K562 (cell line): ENCODE results near the gene AMBP. TPM values are rescaled to one million over a fixed set of nuclear protein-coding genes. Genes with fewer than 3 reads are reported as not detected.

Experiments used
- ATAC-seq: fragments of 200-7000 bp; cut with Tn5 transposase; 3 replicates; pipeline ENCODE4 v1.9.1; 2020; ENCODE audit warnings: moderate library complexity
- BruUV-seq: library from RNA; stranded (reverse); fragments of 400-500 nt; replicated peaks from 2 replicates; lab custom pipeline; 2021; lab: Mats Ljungman, UMichigan
- CTCF ChIA-PET: fragments of 300-600 bp; formaldehyde crosslinking; extraction: SDS; loops from one replicate; lab custom pipeline; 2021; ENCODE audit warnings: low intra/inter-chr PET ratio; lab: Yijun Ruan, JAX
- POLR2A ChIA-PET: fragments of 300-600, 350-650 bp; sonication (Branson Sonifier 250); formaldehyde crosslinking; extraction: SDS; loops from one replicate; lab custom pipeline; 2021; ENCODE audit warnings: antibody characterized with exemption, inconsistent platforms; lab: Yijun Ruan, JAX
- DNase-seq, 4 experiments: peaks; one replicate each; pipeline versions ENCODE4 v3.0.0 to v3.0.0-alpha.2; 2011 to 2018; ENCODE audit warnings: low spot score in 3 of 4, mixed read lengths in 3 of 4; ENCODE audit errors: extremely low read depth in 1 of 4
- FAIRE-seq: peaks from 2 replicates; lab custom pipeline; 2011; peaks lifted over from hg19 to GRCh38; lab: Jason Lieb, UNC
- H2AFZ ChIP-seq: 2 replicates; pipeline ENCODE4 v1.6.0; 2011; ENCODE audit warnings: low read depth, low read length, control low read depth, inconsistent platforms
- H3K27ac ChIP-seq: fragments of 200-600 bp; 3 replicates; pipeline ENCODE4 v1.8.0; 2011; ENCODE audit warnings: low read depth, mild to moderate bottlenecking, control low read depth, inconsistent platforms, low read length, moderate library complexity, mixed read lengths; ENCODE audit errors: extremely low read depth
- H3K27me3 ChIP-seq, 2 experiments: fragments of 300-600 bp in 1 of 2; 2 replicates in 1 of 2; 3 replicates in 1 of 2; pipeline versions ENCODE4 v1.6.0 to v1.8.0; 2011; ENCODE audit warnings: inconsistent platforms in 2 of 2, low read length in 2 of 2, mild to moderate bottlenecking in 1 of 2, mixed read lengths in 1 of 2, moderate library complexity in 1 of 2; ENCODE audit not compliant: control insufficient read depth in 2 of 2, insufficient read depth in 2 of 2
- H3K36me3 ChIP-seq: fragments of 300-600 bp; 3 replicates; pipeline ENCODE4 v1.8.0; 2011; ENCODE audit warnings: mild to moderate bottlenecking, low read length, inconsistent platforms; ENCODE audit not compliant: control insufficient read depth, insufficient read depth
- H3K4me1 ChIP-seq, 2 experiments: fragments of 200-600 bp in 1 of 2; replicated peaks in 1 of 2; 2 replicates in 1 of 2; 3 replicates in 1 of 2; pipeline versions ENCODE4 v1.5.1 to v1.8.0; 2011; ENCODE audit warnings: inconsistent platforms in 2 of 2, low read length in 2 of 2, mild to moderate bottlenecking in 1 of 2, mixed read lengths in 1 of 2, moderate library complexity in 1 of 2; ENCODE audit not compliant: control insufficient read depth in 2 of 2, insufficient read depth in 2 of 2
- H3K4me2 ChIP-seq: 2 replicates; pipeline ENCODE4 v1.6.1; 2011; ENCODE audit warnings: low read length, control low read depth, inconsistent platforms, mixed read lengths; ENCODE audit not compliant: insufficient read depth
- H3K4me3 ChIP-seq: fragments of 200-600 bp; sonication (generic), shearing (Covaris generic); 2 replicates; pipeline ENCODE4 v1.5.1; 2016; ENCODE audit warnings: control low read depth, inconsistent platforms
- H3K79me2 ChIP-seq: fragments of 200-600 bp; 3 replicates; pipeline ENCODE4 v1.8.0; 2011; ENCODE audit warnings: low read length, inconsistent platforms; ENCODE audit not compliant: control insufficient read depth, insufficient read depth
- H3K9ac ChIP-seq, 2 experiments: 2 replicates each; pipeline versions ENCODE4 v1.6.0 to v1.6.1; 2011; ENCODE audit warnings: low read depth in 2 of 2, low read length in 2 of 2, control low read depth in 1 of 2, inconsistent platforms in 1 of 2, mild to moderate bottlenecking in 1 of 2, mixed read lengths in 1 of 2; ENCODE audit not compliant: insufficient read depth in 1 of 2
- H3K9me1 ChIP-seq: one replicate; pipeline ENCODE4 v1.6.0; 2011; ENCODE audit warnings: inconsistent platforms, mild to moderate bottlenecking, low read length, moderate library complexity; ENCODE audit not compliant: control insufficient read depth, insufficient read depth
- H3K9me3 ChIP-seq: replicated peaks from 2 replicates; pipeline ENCODE4 v1.5.1; 2011; ENCODE audit warnings: low read depth, low read length, inconsistent platforms; ENCODE audit not compliant: control insufficient read depth, insufficient read depth
- H4K20me1 ChIP-seq: replicated peaks from 2 replicates; pipeline ENCODE4 v1.6.1; 2011; ENCODE audit warnings: low read length, inconsistent platforms, mixed read lengths; ENCODE audit not compliant: control insufficient read depth, insufficient read depth
- KDM2B ChIP-seq: fragments of 250-450 bp; sonication (Bioruptor Pico); IDR thresholded peaks from 2 replicates; pipeline ENCODE4 v1.8.0; 2021; ENCODE audit warnings: mild to moderate bottlenecking, moderate library complexity
- MAZ ChIP-seq, 2 experiments: fragments of 450-650 bp in 1 of 2; sonication (generic) in 1 of 2; formaldehyde crosslinking; IDR thresholded peaks in 1 of 2; conservative IDR thresholded peaks in 1 of 2; 2 replicates each; pipeline versions ENCODE4 v1.4.0 to v1.5.0; 2020; ENCODE audit warnings: mild to moderate bottlenecking in 1 of 2, missing genetic modification reagents in 1 of 2
- NR2C2 ChIP-seq, 2 experiments: fragments of 200-800 bp in 1 of 2; sonication (Bioruptor generic) in 1 of 2; sonication (generic) in 1 of 2; formaldehyde crosslinking in 1 of 2; IDR thresholded peaks; 2 replicates each; pipeline versions ENCODE4 v1.6.1 to v1.8.0; 2016 to 2022; ENCODE audit warnings: mild to moderate bottlenecking in 1 of 2, missing compliant biosample characterization in 1 of 2, missing genetic modification characterization in 1 of 2, missing genetic modification reagents in 1 of 2
- RFX5 ChIP-seq: IDR thresholded peaks from 2 replicates; pipeline ENCODE4 v1.6.1; 2011; ENCODE audit warnings: low read depth, mild to moderate bottlenecking, improper control_type of control experiment, low read length
- SPI1 ChIP-seq: IDR thresholded peaks from 2 replicates; pipeline ENCODE4 v1.6.1; 2011; ENCODE audit warnings: low read depth, low read length, control low read depth, borderline replicate concordance
- TAF9B ChIP-seq: fragments of 450-650 bp; IDR thresholded peaks from 2 replicates; pipeline ENCODE4 v1.6.1; 2018; ENCODE audit warnings: mild to moderate bottlenecking; ENCODE audit not compliant: partially characterized antibody
- ZBTB7A ChIP-seq: IDR thresholded peaks from 2 replicates; pipeline ENCODE4 v1.6.1; 2011; ENCODE audit warnings: low read depth, mild to moderate bottlenecking, low read length, moderate library complexity, borderline replicate concordance; ENCODE audit not compliant: control insufficient read depth
- ZKSCAN3 ChIP-seq: fragments of 250-450 bp; sonication (Bioruptor Pico); IDR thresholded peaks from 2 replicates; pipeline ENCODE4 v1.4.0; 2020
- WGBS: fragments of 100-300 bp; shearing (Covaris generic); methylation state at CpG from one replicate; pipeline ENCODE4 v1.1.6; 2016; ENCODE audit warnings: low coverage, mixed read lengths; ENCODE audit not compliant: insufficient coverage; ENCODE audit errors: missing lambda C conversion rate; 5-methylcytosine and 5-hydroxymethylcytosine counted together
- in situ Hi-C: fragments of 300-500 bp; cut with MboI; formaldehyde crosslinking; loops from 4 replicates; pipeline ENCODE4 v1.15.0; 2018; ENCODE audit warnings: inconsistent platforms, mixed read lengths
- intact Hi-C: fragments of 100-400 bp; cut with micrococcal nuclease; formaldehyde crosslinking; loops from 2 replicates; pipeline ENCODE4 v1.14.2; 2022
- polyA plus RNA-seq, 8 experiments: library from polyadenylated mRNA; depleted of rRNA in 4 of 8; stranded (reverse) in 5 of 8; unstranded in 3 of 8; fragments of >200 nt; fragmentation: Nextera tagmentation in 2 of 8; fragmentation: Illumina TruSeq in 1 of 8; extraction: Ambion mirVana in 2 of 8; extraction: Trizol in 1 of 8; gene quantifications; 2 replicates each; pipeline versions ENCODE4 v1.2.1 to v1.2.3, GENCODE V29; 2011 to 2014; ENCODE audit warnings: inconsistent platforms in 1 of 8, missing spikeins in 1 of 8
- total RNA-seq, 7 experiments: library from RNA; depleted of rRNA in 6 of 7; stranded (reverse); fragments of >200 nt in 6 of 7; fragmentation: Illumina TruSeq in 2 of 7; extraction: Trizol in 2 of 7; gene quantifications; 2 replicates each; pipeline versions ENCODE4 v1.2.1 to v1.2.3, GENCODE V29; 2011 to 2021; ENCODE audit warnings: low replicate concordance in 1 of 7
- TF ChIP-seq, protein P1 (sequence below): conservative IDR thresholded peaks from 2 replicates; pipeline ENCODE4 v1.6.1; 2011; ENCODE audit warnings: low read depth, mild to moderate bottlenecking, low read length; ENCODE audit not compliant: control insufficient read depth
- TF ChIP-seq, protein P2 (sequence below): fragments of 250-450 bp; sonication (Bioruptor Pico); IDR thresholded peaks from 2 replicates; pipeline ENCODE4 v1.8.0; 2022; ENCODE audit warnings: inconsistent platforms
- TF ChIP-seq, protein P3 (sequence below): fragments of 450-650 bp; IDR thresholded peaks from 2 replicates; pipeline ENCODE4 v1.6.1; 2016; ENCODE audit warnings: antibody characterized with exemption

The AMBP gene
- total and polyA plus RNA-seq, 9 of the 15 experiments (the other 6 are each of a cell fraction or from before 2014, with no cell fraction given), result 1.3 TPM; not detected in 8

DNA sequence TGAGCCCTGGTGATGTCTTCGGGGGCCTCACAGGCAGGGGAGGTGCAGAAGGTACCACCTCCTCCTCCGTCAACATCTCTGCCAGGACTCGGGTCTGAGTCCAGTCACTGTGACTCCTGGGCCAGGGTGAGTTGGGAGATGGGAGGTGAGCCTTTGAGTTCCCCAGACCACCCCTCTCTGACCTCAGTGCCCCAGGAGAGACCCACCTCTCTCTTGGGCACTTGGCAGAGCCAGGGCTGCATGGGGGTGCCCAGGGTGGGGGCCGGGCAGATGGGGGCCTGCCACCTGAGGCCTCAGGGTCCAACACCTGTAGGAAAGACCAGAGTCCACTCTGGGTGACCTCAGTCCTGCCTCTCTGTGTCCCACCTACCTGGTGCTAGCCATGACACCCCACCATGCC lies 14.2 kb upstream of the AMBP start:
- Histone ChIP-seq H3K9me3 (no peaks in the 10 kb centered on the region), H2AFZ (no peak overlapping the region), H3K27me3 (peaks cover 0 to 30% of the 10 kb centered on the region in 2 experiments; a peak in 2 of 5 replicates), H4K20me1 (no peaks in the 10 kb centered on the region; the same call in 1 of the 2 replicates), H3K4me3 (no peak overlapping the region), H3K9ac (no peak overlapping the region), H3K27ac (no peak overlapping the region), H3K4me2 (no peak overlapping the region), H3K36me3 (no peaks in the 10 kb centered on the region), H3K9me1 (no peaks in the 10 kb centered on the region), H3K4me1 (no peaks in the 10 kb centered on the region), H3K79me2 (no peaks in the 10 kb centered on the region)
- intact Hi-C loops (no loop called here), in situ Hi-C loops (no loop called here)
- ATAC-seq (no peak), FAIRE-seq (no peak), DNase-seq (no peak)
- POLR2A ChIA-PET, result no interaction called here
- TF ChIP-seq TAF9B, result no peak
- TF ChIP-seq KDM2B (CRISPR knock-in tag), result no peak
- BruUV-seq, result no TSS peak
- CTCF ChIA-PET, result no interaction called here
- WGBS, result 7% methylated on average over 3 of the region's 4 CpGs

DNA sequence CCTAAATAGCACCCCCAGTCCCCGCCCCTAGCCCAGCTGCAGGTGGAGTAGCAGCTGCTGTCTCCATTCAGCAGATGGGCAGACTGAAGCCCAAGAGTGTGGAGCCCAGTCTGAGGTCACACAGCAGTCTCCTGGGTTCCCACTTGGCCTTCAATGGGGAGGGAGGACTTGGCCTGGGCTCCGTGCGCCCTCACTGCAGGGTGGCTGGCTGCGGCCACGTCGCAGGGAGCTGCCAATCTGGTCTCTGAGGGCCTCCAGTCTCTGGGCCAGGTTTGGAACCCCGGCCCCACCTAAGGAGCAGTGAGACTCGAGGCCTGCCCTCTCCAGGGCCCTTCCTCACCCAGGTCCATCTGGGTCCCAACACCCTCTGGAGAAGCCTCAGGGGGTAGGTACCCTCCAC lies 13.6 kb upstream of the AMBP start:
- no TSS peak for BruUV-seq
- no peak overlapping the region for H2AFZ ChIP-seq
- H3K4me2 ChIP-seq, result no peak overlapping the region
- no peak overlapping the region for H3K9ac ChIP-seq
- no peaks in the 10 kb centered on the region; the same call in 1 of the 2 replicates for H4K20me1 ChIP-seq
- no peaks in the 10 kb centered on the region for H3K4me1 ChIP-seq
- intact Hi-C loops, result no loop called here
- H3K9me3 ChIP-seq, result no peaks in the 10 kb centered on the region
- in situ Hi-C loops, result no loop called here
- H3K27ac ChIP-seq, result no peak overlapping the region
- ATAC-seq, result no peak
- no peak for DNase-seq
- no peaks in the 10 kb centered on the region for H3K79me2 ChIP-seq
- no peaks in the 10 kb centered on the region for H3K9me1 ChIP-seq
- FAIRE-seq, result no peak
- H3K36me3 ChIP-seq, result no peaks in the 10 kb centered on the region
- H3K4me3 ChIP-seq, result no peak overlapping the region
- 4% methylated on average over 6 of the region's 8 CpGs for WGBS
- POLR2A ChIA-PET, result no interaction called here
- CTCF ChIA-PET, result no interaction called here
- H3K27me3 ChIP-seq, result peaks cover 0 to 25% of the 10 kb centered on the region in 2 experiments; a peak in 2 of 5 replicates
- no peak for TF ChIP-seq NR2C2 (CRISPR knock-in tag; IDR thresholded peaks at IDR 0.05)
- TF ChIP-seq NR2C2 (tag; IDR thresholded peaks at IDR 0.05), result no peak
- TF ChIP-seq MAZ (CRISPR knock-in tag; conservative IDR thresholded peaks at IDR 0.05 in 1 of 2, IDR thresholded peaks at IDR 0.05 in 1 of 2), result no peak
- TF ChIP-seq, protein P1, sequence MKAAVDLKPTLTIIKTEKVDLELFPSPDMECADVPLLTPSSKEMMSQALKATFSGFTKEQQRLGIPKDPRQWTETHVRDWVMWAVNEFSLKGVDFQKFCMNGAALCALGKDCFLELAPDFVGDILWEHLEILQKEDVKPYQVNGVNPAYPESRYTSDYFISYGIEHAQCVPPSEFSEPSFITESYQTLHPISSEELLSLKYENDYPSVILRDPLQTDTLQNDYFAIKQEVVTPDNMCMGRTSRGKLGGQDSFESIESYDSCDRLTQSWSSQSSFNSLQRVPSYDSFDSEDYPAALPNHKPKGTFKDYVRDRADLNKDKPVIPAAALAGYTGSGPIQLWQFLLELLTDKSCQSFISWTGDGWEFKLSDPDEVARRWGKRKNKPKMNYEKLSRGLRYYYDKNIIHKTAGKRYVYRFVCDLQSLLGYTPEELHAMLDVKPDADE, result no peak
- TF ChIP-seq, protein P2, sequence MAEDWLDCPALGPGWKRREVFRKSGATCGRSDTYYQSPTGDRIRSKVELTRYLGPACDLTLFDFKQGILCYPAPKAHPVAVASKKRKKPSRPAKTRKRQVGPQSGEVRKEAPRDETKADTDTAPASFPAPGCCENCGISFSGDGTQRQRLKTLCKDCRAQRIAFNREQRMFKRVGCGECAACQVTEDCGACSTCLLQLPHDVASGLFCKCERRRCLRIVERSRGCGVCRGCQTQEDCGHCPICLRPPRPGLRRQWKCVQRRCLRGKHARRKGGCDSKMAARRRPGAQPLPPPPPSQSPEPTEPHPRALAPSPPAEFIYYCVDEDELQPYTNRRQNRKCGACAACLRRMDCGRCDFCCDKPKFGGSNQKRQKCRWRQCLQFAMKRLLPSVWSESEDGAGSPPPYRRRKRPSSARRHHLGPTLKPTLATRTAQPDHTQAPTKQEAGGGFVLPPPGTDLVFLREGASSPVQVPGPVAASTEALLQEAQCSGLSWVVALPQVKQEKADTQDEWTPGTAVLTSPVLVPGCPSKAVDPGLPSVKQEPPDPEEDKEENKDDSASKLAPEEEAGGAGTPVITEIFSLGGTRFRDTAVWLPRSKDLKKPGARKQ, result no peak
- TF ChIP-seq SPI1, result no peak
- TF ChIP-seq, protein P3, sequence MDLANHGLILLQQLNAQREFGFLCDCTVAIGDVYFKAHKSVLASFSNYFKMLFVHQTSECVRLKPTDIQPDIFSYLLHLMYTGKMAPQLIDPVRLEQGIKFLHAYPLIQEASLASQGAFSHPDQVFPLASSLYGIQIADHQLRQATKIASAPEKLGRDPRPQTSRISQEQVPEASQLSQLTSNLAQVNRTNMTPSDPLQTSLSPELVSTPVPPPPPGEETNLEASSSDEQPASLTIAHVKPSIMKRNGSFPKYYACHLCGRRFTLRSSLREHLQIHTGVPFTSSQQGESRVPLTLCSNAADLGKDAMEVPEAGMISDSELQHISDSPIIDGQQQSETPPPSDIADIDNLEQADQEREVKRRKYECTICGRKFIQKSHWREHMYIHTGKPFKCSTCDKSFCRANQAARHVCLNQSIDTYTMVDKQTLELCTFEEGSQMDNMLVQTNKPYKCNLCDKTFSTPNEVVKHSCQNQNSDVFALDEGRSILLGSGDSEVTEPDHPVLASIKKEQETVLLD, result no peak
- no peak for TF ChIP-seq ZKSCAN3 (CRISPR knock-in tag)
- no peak for TF ChIP-seq ZBTB7A
- no peak for TF ChIP-seq RFX5
